ENCODE measurements around the gene XIRP2. TPM values are rescaled to one million over a fixed set of nuclear protein-coding genes. Genes with fewer than 3 reads are reported as not detected.

The XIRP2 gene
- total and polyA plus RNA-seq, 2 of the 13 experiments (the other 11 are each of a cell fraction or from before 2014, with no cell fraction given): 0.04 to 0.05 TPM

DNA sequence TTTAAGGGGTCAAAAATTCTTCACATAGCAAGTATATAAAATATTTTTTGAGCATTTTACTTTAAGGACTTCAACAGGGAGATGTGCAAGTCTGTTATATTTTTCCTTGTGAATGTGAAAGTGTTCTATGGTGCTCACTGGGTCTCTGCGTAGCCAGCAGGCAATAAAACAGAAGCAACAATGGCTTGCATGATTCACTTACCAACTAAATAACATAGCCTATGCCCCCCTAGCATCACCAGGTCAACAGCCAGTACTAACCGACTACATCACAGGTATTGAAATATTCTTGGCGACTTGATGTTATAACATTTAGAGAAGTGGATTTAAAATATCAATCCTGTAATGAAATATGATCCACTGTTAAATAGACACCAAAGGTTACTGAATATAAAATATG is 398.9 kb downstream of the XIRP2 start:
- TF ChIP-seq ARID3A (IDR thresholded peaks at IDR 0.05; ENCODE audit: low read depth, low read length) (no peak), PAF1 (CRISPR knock-in tag; IDR thresholded peaks at IDR 0.05) (no peak)
- no TSS peak for BruUV-seq (replicated peaks)
- intact Hi-C loops (cut with micrococcal nuclease; ENCODE audit: unreplicated experiment): no loop called here
- H3K27ac ChIP-seq (ENCODE audit: extremely low read length, insufficient read depth, low read length): no peak overlapping the region
- no peaks in the 10 kb centered on the region for H4K20me1 ChIP-seq (ENCODE audit: insufficient read depth, low read length)
- no peak overlapping the region for H2AFZ ChIP-seq (ENCODE audit: low read length)
- H3K4me1 ChIP-seq (ENCODE audit: insufficient read depth, low read length): peaks cover 2% of the 10 kb centered on the region
- no peak overlapping the region for H3K9ac ChIP-seq (ENCODE audit: insufficient read depth, low read depth, low read length)
- H3K4me2 ChIP-seq (ENCODE audit: low read depth, low read length): no peak overlapping the region
- no peaks in the 10 kb centered on the region for H3K79me2 ChIP-seq (ENCODE audit: insufficient read depth, low read length)
- DNase-seq (ENCODE audit: low spot score) (no peak), ATAC-seq (no peak), FAIRE-seq (no peak)
- H3K27me3 ChIP-seq (ENCODE audit: control insufficient read depth in 1 of 2, insufficient read depth in 2 of 2, low read length in 2 of 2): peaks cover 0 to 7% of the 10 kb centered on the region in 2 experiments; a peak in 2 of 5 replicates
- no peaks in the 10 kb centered on the region for H3K9me3 ChIP-seq (ENCODE audit: low read length)
- in situ Hi-C loops (cut with HindIII; ENCODE audit: extremely low pct_ligation_motif_present, low pct_unique_long_range_greater_than_20kb): no loop called here
- POLR2A ChIA-PET: no interaction called here
- WGBS (ENCODE audit: low lambda C conversion rate): 1% methylated on average over 3 of the region's 3 CpGs
- H3K36me3 ChIP-seq (replicated peaks in 1 of 2; ENCODE audit: control insufficient read depth in 1 of 2, insufficient read depth in 2 of 2, low read length in 2 of 2): no peaks in the 10 kb centered on the region
- H3K4me3 ChIP-seq (replicated peaks in 1 of 3; ENCODE audit: insufficient read depth in 1 of 3, low read depth in 2 of 3, low read length in 3 of 3): no peak overlapping the region
- CTCF ChIA-PET (ENCODE audit: low intra/inter-chr PET ratio, low total read pairs): no interaction called here

DNA sequence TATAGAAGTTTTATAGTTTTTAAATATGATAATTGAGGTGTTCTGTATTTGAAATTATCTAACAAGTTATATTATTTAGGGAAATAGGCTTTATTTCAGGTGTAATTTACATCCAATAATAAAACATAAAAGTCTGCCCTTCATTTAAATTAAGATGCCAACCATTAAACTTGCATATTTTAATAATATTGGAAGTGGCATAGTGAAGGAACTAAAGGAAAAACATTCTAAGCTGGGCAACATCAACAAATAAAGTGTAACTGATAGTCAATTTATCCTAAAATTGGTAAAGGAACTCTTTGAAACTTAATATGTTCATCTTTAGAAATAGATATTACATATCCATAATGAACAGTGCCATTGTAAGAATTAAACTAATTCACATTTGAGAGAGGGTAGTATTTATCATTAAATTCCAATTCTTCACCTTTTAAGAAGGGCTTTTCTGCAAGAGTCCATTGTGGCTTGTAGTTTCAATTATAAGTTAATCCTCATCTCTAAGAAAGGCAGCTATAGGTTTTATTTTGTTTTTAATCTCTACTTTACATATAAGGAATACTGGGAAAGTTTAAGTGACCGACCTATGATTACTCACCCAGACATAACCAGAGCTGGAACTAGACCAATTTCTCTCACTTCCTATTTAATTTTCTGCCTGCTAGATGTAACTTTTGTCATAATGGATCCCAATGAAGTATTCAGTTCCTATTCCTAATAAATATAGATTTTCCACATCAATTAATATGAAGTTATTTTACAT is 401.6 kb downstream of the XIRP2 start:
- CTCF ChIA-PET (ENCODE audit: low intra/inter-chr PET ratio, low total read pairs): no interaction called here
- no peaks in the 10 kb centered on the region for H3K36me3 ChIP-seq (replicated peaks in 1 of 2; ENCODE audit: control insufficient read depth in 1 of 2, insufficient read depth in 2 of 2, low read length in 2 of 2)
- no peaks in the 10 kb centered on the region for H4K20me1 ChIP-seq (ENCODE audit: insufficient read depth, low read length)
- no peak overlapping the region for H3K27ac ChIP-seq (ENCODE audit: extremely low read length, insufficient read depth, low read length)
- in situ Hi-C loops (cut with HindIII; ENCODE audit: extremely low pct_ligation_motif_present, low pct_unique_long_range_greater_than_20kb): no loop called here
- FAIRE-seq (no peak), DNase-seq (ENCODE audit: low spot score) (no peak), ATAC-seq (no peak)
- intact Hi-C loops (cut with micrococcal nuclease; ENCODE audit: unreplicated experiment): no loop called here
- 0% methylated on average over 1 of the region's 1 CpG for WGBS (ENCODE audit: low lambda C conversion rate)
- no peak overlapping the region for H3K4me3 ChIP-seq (replicated peaks in 1 of 3; ENCODE audit: insufficient read depth in 1 of 3, low read depth in 2 of 3, low read length in 3 of 3)
- no peak overlapping the region for H3K9ac ChIP-seq (ENCODE audit: insufficient read depth, low read depth, low read length)
- POLR2A ChIA-PET: no interaction called here
- H3K79me2 ChIP-seq (ENCODE audit: insufficient read depth, low read length): no peaks in the 10 kb centered on the region
- TF ChIP-seq RFX1 (IDR thresholded peaks at IDR 0.05) (no peak), ZBTB39 (CRISPR knock-in tag; IDR thresholded peaks at IDR 0.05) (no peak), CENPX (CRISPR knock-in tag; IDR thresholded peaks at IDR 0.05) (no peak), SIN3B (IDR thresholded peaks at IDR 0.05; ENCODE audit: low read length) (no peak), TOE1 (CRISPR knock-in tag; IDR thresholded peaks at IDR 0.05) (no peak), KDM2A (CRISPR knock-in tag; IDR thresholded peaks at IDR 0.05; ENCODE audit: borderline replicate concordance, low read depth) (no peak), HIVEP1 (CRISPR knock-in tag; IDR thresholded peaks at IDR 0.05) (no peak)
- H3K9me3 ChIP-seq (ENCODE audit: low read length): no peaks in the 10 kb centered on the region
- no TSS peak for BruUV-seq (replicated peaks)
- H3K4me1 ChIP-seq (ENCODE audit: insufficient read depth, low read length): peaks cover 13% of the 10 kb centered on the region
- no peak overlapping the region for H3K4me2 ChIP-seq (ENCODE audit: low read depth, low read length)
- no peak overlapping the region for H2AFZ ChIP-seq (ENCODE audit: low read length)
- peaks cover 3 to 25% of the 10 kb centered on the region in 2 experiments; a peak in 4 of 5 replicates for H3K27me3 ChIP-seq (ENCODE audit: control insufficient read depth in 1 of 2, insufficient read depth in 2 of 2, low read length in 2 of 2)
